ENCODE measurements around the gene USP34. TPM values are rescaled to one million over a fixed set of nuclear protein-coding genes. Genes with fewer than 3 reads are reported as not detected.

The USP34 gene
- total RNA-seq, 1 donor from 2014 or later = 95.9 TPM

GRCh38 chr2:61262699-61263098 lies 208.2 kb downstream of the USP34 start:
- H3K36me3 Mint-ChIP-seq (ENCODE audit: low read depth) = peaks cover 22% of the 10 kb centered on the region
- H3K27ac Mint-ChIP-seq (ENCODE audit: unreplicated experiment) = no peak overlapping the region
- no peak for DNase-seq (ENCODE audit: low read depth, low spot score)
- no peaks in the 10 kb centered on the region for H3K9me3 Mint-ChIP-seq
- no peaks in the 10 kb centered on the region for H3K4me1 Mint-ChIP-seq
- TF ChIP-seq, protein P1, sequence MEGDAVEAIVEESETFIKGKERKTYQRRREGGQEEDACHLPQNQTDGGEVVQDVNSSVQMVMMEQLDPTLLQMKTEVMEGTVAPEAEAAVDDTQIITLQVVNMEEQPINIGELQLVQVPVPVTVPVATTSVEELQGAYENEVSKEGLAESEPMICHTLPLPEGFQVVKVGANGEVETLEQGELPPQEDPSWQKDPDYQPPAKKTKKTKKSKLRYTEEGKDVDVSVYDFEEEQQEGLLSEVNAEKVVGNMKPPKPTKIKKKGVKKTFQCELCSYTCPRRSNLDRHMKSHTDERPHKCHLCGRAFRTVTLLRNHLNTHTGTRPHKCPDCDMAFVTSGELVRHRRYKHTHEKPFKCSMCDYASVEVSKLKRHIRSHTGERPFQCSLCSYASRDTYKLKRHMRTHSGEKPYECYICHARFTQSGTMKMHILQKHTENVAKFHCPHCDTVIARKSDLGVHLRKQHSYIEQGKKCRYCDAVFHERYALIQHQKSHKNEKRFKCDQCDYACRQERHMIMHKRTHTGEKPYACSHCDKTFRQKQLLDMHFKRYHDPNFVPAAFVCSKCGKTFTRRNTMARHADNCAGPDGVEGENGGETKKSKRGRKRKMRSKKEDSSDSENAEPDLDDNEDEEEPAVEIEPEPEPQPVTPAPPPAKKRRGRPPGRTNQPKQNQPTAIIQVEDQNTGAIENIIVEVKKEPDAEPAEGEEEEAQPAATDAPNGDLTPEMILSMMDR (conservative IDR thresholded peaks at IDR 0.05) = no peak
- H3K27me3 Mint-ChIP-seq (ENCODE audit: low read depth) = no peaks in the 10 kb centered on the region
- H3K4me3 Mint-ChIP-seq = no peak overlapping the region

DNA sequence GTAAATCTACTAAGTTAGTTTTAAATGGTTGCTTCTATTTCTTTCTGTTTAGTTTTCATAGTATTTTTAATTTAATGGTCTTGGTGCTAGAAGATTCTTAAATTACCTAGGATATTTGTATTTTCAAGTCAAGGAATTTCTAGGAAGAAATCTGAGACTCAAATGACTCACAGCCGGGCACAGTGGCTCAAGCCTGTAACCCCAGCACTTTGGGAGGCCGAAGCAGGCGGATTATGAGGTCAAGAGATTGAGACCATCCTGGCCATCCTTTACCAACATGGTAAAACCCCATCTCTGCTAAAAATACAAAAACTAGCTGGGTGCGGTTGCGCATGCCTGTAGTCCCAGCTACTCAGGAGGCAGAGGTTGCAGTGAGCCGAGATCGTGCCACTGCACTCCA lies 213.4 kb downstream of the USP34 start:
- TF ChIP-seq, protein P1 (conservative IDR thresholded peaks at IDR 0.05) = no peak
- Mint-ChIP-seq H3K27me3 (ENCODE audit: low read depth) (no peaks in the 10 kb centered on the region), H3K27ac (ENCODE audit: unreplicated experiment) (no peak overlapping the region), H3K9me3 (no peaks in the 10 kb centered on the region), H3K4me1 (peaks cover 3% of the 10 kb centered on the region), H3K36me3 (ENCODE audit: low read depth) (peaks cover 15% of the 10 kb centered on the region), H3K4me3 (no peak overlapping the region)
- DNase-seq (ENCODE audit: low read depth, low spot score) = no peak

DNA sequence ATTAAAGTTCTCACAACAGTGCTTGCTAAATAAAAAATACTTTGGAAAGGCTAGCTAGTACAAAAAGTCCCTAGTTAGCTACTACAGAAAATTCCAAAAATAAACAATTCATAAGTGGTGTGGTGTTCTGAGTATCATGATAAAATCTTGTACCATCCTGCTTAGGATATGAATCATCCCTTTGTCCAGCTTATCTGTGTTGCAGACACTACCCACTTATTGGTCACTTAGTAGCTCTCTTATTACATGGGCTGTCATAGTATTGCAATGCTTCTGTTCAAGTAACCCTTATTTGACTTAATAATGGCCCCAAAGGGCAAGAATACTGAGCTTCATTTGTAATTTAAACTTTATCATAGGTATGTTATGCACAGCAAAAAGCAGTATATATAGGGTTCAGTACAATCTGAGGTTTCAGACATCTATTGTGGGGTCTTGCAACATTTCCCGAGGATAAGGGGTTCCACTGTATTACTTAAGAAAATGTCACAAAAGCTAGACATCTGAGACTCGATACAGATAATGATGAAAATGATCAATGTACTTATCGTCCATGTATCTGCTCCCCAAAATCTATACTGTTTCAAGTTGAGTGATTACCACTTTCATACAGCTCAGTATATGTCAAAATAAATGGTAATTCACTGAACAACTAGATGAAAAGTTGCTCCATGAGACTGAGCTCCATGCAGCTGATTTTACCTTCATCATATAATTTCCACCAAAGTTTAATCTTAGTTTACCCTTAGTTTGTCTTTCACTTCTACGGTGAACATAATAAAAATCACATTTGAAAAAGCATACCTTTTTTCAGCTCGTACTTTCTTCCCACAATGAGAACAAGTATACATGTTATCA lies 215.1 kb downstream of the USP34 start:
- no peaks in the 10 kb centered on the region for H3K9me3 Mint-ChIP-seq
- H3K36me3 Mint-ChIP-seq (ENCODE audit: low read depth) = peaks cover 12% of the 10 kb centered on the region
- H3K27ac Mint-ChIP-seq (ENCODE audit: unreplicated experiment) = no peak overlapping the region
- peaks cover 6% of the 10 kb centered on the region for H3K4me1 Mint-ChIP-seq
- no peak overlapping the region for H3K4me3 Mint-ChIP-seq
- no peak for DNase-seq (ENCODE audit: low read depth, low spot score)
- H3K27me3 Mint-ChIP-seq (ENCODE audit: low read depth) = no peaks in the 10 kb centered on the region
- TF ChIP-seq, protein P1 (conservative IDR thresholded peaks at IDR 0.05) = no peak

DNA sequence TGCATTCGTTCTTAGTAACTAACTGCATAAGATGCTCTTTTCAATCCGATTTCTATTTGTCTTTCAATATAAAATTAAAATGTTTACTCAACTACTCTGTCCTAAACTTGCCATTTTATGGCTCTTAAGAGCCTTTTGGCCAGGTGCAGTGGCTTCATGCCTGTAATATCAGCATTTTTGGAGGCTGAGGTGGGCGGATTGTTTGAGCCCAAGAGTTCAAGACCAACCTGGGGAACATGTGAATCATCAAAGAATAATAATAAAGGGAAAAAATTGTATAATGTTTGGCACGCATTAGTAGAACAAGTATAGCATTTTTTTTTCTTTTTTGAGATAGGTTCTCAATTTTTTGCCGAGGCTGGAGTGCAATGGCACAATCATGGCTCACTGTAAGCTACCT lies 216.4 kb downstream of the USP34 start:
- Mint-ChIP-seq H3K36me3 (ENCODE audit: low read depth) (peaks cover 14% of the 10 kb centered on the region), H3K27ac (ENCODE audit: unreplicated experiment) (no peak overlapping the region), H3K9me3 (no peaks in the 10 kb centered on the region), H3K4me3 (no peak overlapping the region), H3K27me3 (ENCODE audit: low read depth) (no peaks in the 10 kb centered on the region), H3K4me1 (peaks cover 6% of the 10 kb centered on the region)
- DNase-seq (ENCODE audit: low read depth, low spot score) = no peak
- TF ChIP-seq, protein P1 (conservative IDR thresholded peaks at IDR 0.05) = no peak

DNA sequence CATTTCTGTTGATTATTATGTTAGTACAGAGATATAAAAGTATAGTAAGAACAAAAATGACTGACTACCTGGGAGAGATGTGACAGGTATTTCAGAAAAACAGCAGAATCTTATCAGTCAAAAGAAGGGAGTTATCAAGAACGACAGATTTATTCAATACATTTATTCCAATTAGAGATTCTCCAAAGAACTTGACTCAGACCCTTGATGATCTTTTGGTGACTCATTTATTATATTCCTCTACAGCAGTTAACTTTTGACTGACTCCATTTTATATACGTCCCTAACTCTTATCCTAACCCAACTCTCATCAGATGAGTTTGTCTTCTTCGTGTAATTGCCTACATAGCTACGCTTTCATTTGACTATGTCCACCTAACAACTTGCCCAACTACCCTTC lies 217.8 kb downstream of the USP34 start:
- H3K4me1 Mint-ChIP-seq = peaks cover 6% of the 10 kb centered on the region
- DNase-seq (ENCODE audit: low read depth, low spot score) = no peak
- no peaks in the 10 kb centered on the region for H3K9me3 Mint-ChIP-seq
- H3K27ac Mint-ChIP-seq (ENCODE audit: unreplicated experiment) = no peak overlapping the region
- H3K4me3 Mint-ChIP-seq = no peak overlapping the region
- peaks cover 10% of the 10 kb centered on the region for H3K36me3 Mint-ChIP-seq (ENCODE audit: low read depth)
- TF ChIP-seq, protein P1 (conservative IDR thresholded peaks at IDR 0.05) = no peak
- H3K27me3 Mint-ChIP-seq (ENCODE audit: low read depth) = no peaks in the 10 kb centered on the region

All from neural crest cell (in vitro differentiated cells).